Lung (tissue), 12 donors: ENCODE data around the gene BCL7A. TPM values are rescaled to one million over a fixed set of nuclear protein-coding genes. Genes with fewer than 3 reads are reported as not detected.

Source experiments
- ATAC-seq: fragments of 200-7000 bp; cut with Tn5 transposase; one replicate; pipeline ENCODE4 v1.9.1; 2020; ENCODE audit warnings: moderate number of reproducible peaks; ENCODE audit not compliant: insufficient read depth, low FRiP score
- DNase-seq, 3 donors: peaks; one replicate each; pipeline ENCODE4 v3.0.0-alpha.2; 2013 to 2017
- H3K27ac ChIP-seq, 2 donors: one replicate each; pipeline ENCODE4 v1.5.1; 2013; ENCODE audit warnings: mild to moderate bottlenecking in 2 of 2, moderate library complexity in 2 of 2, control low read depth in 1 of 2, inconsistent platforms in 1 of 2, low read depth in 1 of 2, low read length in 1 of 2
- H3K27me3 ChIP-seq, 3 donors: one replicate each; pipeline ENCODE4 v1.5.1; 2013; ENCODE audit warnings: low read length in 2 of 3; ENCODE audit not compliant: control insufficient read depth in 3 of 3, insufficient read depth in 3 of 3
- H3K36me3 ChIP-seq, 4 donors: one replicate each; pipeline ENCODE4 v1.5.1; 2013; ENCODE audit warnings: low read length in 4 of 4, mild to moderate bottlenecking in 1 of 4, moderate library complexity in 1 of 4; ENCODE audit not compliant: control insufficient read depth in 4 of 4, insufficient read depth in 4 of 4
- H3K4me1 ChIP-seq, 5 donors: one replicate each; pipeline ENCODE4 v1.5.1; 2013; ENCODE audit warnings: low read length in 5 of 5, mild to moderate bottlenecking in 2 of 5, moderate library complexity in 1 of 5; ENCODE audit not compliant: control insufficient read depth in 5 of 5, insufficient read depth in 5 of 5
- H3K4me3 ChIP-seq: one replicate; pipeline ENCODE4 v1.5.1; 2013; ENCODE audit warnings: mild to moderate bottlenecking, control low read depth, moderate library complexity
- H3K9ac ChIP-seq, 2 donors: one replicate each; pipeline ENCODE4 v1.5.1; 2013; ENCODE audit warnings: low read length in 2 of 2, control low read depth in 1 of 2; ENCODE audit not compliant: insufficient read depth in 1 of 2
- H3K9me3 ChIP-seq, 4 donors: one replicate each; pipeline ENCODE4 v1.5.1; 2013; ENCODE audit warnings: low read length in 3 of 4, mild to moderate bottlenecking in 1 of 4, moderate library complexity in 1 of 4; ENCODE audit not compliant: control insufficient read depth in 4 of 4, insufficient read depth in 3 of 4
- WGBS, 2 donors: extraction: QIAGEN DNeasy Blood & Tissue Kit; methylation state at CpG; one replicate each; pipeline ENCODE4 v1.1.7; 2013; 5-methylcytosine and 5-hydroxymethylcytosine counted together
- polyA plus RNA-seq, 2 donors: library from polyadenylated mRNA; stranded (reverse); fragments of 200-250 nt; gene quantifications; one replicate each; pipeline ENCODE4 v1.2.1, GENCODE V29; 2013
- total RNA-seq, 2 donors: library from RNA; depleted of rRNA in 1 of 2; stranded (reverse); fragments of >200 nt in 1 of 2; gene quantifications; one replicate each; pipeline ENCODE4 v1.2.1, GENCODE V29; 2014 to 2021
- TF ChIP-seq, protein P1 (sequence below): IDR thresholded peaks from 2 replicates; pipeline ENCODE4 v1.5.1; 2012; ENCODE audit warnings: mild to moderate bottlenecking; ENCODE audit errors: control extremely low read depth, extremely low read depth
- donor health status: control.
- donor health status: control.
- donor health status: Bipolar disorder and iron deficiency.
- donor health status: healthy.
- donor health status: DM: yes; HTN: yes; CAD: no.

Gene BCL7A
- total and polyA plus RNA-seq, 4 donors: 3.4 to 21.2 (median 8.8) TPM

DNA sequence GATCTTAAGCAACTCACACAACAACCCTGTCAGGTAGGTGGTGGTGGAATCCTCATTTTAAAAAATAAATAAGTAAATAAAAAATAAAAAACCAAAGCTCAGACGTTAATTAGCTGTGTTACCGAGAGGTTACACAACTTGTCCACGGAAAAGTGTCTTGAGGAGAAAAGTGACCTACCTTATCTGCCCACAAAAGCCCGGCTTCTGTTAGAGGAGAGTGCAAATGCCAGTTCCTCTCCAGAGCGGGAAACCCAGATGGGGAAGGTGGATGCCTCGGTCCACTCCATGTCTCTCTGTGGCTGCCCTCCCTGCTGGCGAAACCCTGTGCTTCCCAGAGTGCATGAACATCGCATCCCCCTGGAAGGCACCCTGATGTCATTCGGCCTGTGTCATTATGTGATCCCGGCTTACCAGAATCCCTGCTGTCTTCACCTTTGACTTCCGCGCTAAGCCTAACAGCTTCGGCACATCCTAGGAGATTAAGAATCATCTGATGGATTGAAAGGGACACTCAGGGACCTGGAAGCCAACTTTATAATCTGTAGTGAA, 63.2 kb downstream of the BCL7A start:
- Histone ChIP-seq H3K27me3 (no peaks in the 10 kb centered on the region), H3K4me3 (no peak overlapping the region), H3K9ac (no peak overlapping the region), H3K27ac (no peak overlapping the region), H3K4me1 (peaks cover 20 to 72% (median 29%) of the 10 kb centered on the region in 5 donors), H3K36me3 (peaks cover 0 to 32% (median 23%) of the 10 kb centered on the region in 4 donors), H3K9me3 (no peaks in the 10 kb centered on the region)
- DNase-seq (no peak), ATAC-seq (no peak)
- TF ChIP-seq, protein P1, sequence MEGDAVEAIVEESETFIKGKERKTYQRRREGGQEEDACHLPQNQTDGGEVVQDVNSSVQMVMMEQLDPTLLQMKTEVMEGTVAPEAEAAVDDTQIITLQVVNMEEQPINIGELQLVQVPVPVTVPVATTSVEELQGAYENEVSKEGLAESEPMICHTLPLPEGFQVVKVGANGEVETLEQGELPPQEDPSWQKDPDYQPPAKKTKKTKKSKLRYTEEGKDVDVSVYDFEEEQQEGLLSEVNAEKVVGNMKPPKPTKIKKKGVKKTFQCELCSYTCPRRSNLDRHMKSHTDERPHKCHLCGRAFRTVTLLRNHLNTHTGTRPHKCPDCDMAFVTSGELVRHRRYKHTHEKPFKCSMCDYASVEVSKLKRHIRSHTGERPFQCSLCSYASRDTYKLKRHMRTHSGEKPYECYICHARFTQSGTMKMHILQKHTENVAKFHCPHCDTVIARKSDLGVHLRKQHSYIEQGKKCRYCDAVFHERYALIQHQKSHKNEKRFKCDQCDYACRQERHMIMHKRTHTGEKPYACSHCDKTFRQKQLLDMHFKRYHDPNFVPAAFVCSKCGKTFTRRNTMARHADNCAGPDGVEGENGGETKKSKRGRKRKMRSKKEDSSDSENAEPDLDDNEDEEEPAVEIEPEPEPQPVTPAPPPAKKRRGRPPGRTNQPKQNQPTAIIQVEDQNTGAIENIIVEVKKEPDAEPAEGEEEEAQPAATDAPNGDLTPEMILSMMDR: no peak
- 65 to 86% methylated on average over 13 of the region's 13 CpGs for WGBS, 2 donors

DNA sequence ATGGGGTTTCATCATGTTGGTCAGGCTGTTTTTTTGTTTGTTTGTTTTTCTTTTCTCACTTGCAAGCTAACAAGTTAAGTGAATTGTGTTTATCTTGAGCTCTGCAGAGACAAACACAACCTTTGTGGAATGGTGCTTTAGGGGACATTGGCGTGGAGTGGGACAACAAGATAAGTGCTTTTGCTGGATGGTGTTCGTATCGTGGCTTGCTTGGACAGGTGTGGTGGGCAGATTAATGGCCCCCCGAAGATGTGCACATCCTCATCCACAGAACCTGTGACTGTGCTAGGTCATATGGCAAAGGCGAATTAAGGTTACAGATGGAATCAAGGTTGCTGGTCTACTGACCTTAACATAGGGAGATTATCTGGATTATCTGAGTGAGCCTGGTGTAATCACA, 63.9 kb downstream of the BCL7A start:
- H3K4me1 ChIP-seq: peaks cover 20 to 72% (median 29%) of the 10 kb centered on the region in 5 donors
- no peak overlapping the region for H3K27ac ChIP-seq
- H3K9ac ChIP-seq: no peak overlapping the region
- H3K27me3 ChIP-seq: no peaks in the 10 kb centered on the region
- peaks cover 0 to 32% (median 24%) of the 10 kb centered on the region in 4 donors for H3K36me3 ChIP-seq
- TF ChIP-seq, protein P1: no peak
- H3K9me3 ChIP-seq: no peaks in the 10 kb centered on the region
- WGBS, 2 donors: 88 to 92% methylated on average over 5 of the region's 5 CpGs
- DNase-seq: no peak
- ATAC-seq: no peak
- H3K4me3 ChIP-seq: no peak overlapping the region

DNA sequence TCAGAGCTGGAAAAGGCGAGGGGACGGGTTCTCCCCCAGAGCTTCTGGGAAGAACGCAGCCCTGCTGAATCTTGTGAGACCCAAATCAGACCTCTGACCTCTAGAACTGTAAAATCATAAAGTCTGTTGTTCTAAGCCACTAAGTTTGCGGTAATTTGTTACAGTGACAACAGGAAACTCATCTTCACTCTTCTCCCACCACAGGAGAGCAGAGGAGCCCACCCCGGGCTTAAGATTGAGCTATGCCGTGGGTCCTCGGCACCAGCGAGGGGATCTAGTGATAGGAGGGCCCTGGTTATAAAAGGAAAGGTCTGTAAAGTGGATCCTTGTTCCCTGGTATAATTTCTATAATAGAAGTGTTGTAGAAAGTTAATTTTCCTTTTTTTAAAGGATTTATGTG, 64.4 kb downstream of the BCL7A start:
- DNase-seq: no peak
- no peak overlapping the region for H3K27ac ChIP-seq

More for the DNA sequence above, 64.4 kb downstream of the BCL7A start:
- TF ChIP-seq, protein P1: no peak
- no peak for ATAC-seq
- H3K9me3 ChIP-seq: no peaks in the 10 kb centered on the region
- H3K9ac ChIP-seq: no peak overlapping the region
- H3K4me1 ChIP-seq: peaks cover 20 to 76% (median 29%) of the 10 kb centered on the region in 5 donors
- no peak overlapping the region for H3K4me3 ChIP-seq
- H3K27me3 ChIP-seq: no peaks in the 10 kb centered on the region
- WGBS, 2 donors: 82 to 87% methylated on average over 8 of the region's 8 CpGs
- H3K36me3 ChIP-seq: peaks cover 0 to 32% (median 24%) of the 10 kb centered on the region in 4 donors
